HepG2 (cell line): ENCODE data around the gene RABIF. TPM values are rescaled to one million over a fixed set of nuclear protein-coding genes. Genes with fewer than 3 reads are reported as not detected.

Experiments used
- CREM ChIP-seq, 2 experiments: sonication (generic) in 1 of 2; formaldehyde crosslinking in 1 of 2; IDR thresholded peaks; 2 replicates each; pipeline versions ENCODE4 v1.4.0 to v1.6.1; 2016 to 2020; ENCODE audit warnings: antibody characterized with exemption in 1 of 2, mild to moderate bottlenecking in 1 of 2, missing genetic modification reagents in 1 of 2
- ERF ChIP-seq: IDR thresholded peaks from 2 replicates; pipeline ENCODE4 v1.6.1; 2018; ENCODE audit warnings: missing biosample characterization, missing genetic modification reagents
- FOXM1 ChIP-seq: sonication (generic); formaldehyde crosslinking; IDR thresholded peaks from 2 replicates; pipeline ENCODE4 v1.5.0; 2020; ENCODE audit warnings: missing genetic modification reagents
- GPN1 ChIP-seq: sonication (generic); formaldehyde crosslinking; IDR thresholded peaks from 2 replicates; pipeline ENCODE4 v1.5.1; 2020; ENCODE audit warnings: missing genetic modification reagents, borderline replicate concordance
- HMG20A ChIP-seq: IDR thresholded peaks from 2 replicates; pipeline ENCODE4 v1.6.1; 2016; ENCODE audit warnings: borderline replicate concordance
- KLF9 ChIP-seq: IDR thresholded peaks from 2 replicates; pipeline ENCODE4 v1.6.1; 2016; ENCODE audit warnings: low read depth
- MATR3 ChIP-seq: sonication (generic); formaldehyde crosslinking; IDR thresholded peaks from 2 replicates; pipeline ENCODE4 v1.4.0; 2020; ENCODE audit warnings: missing genetic modification reagents
- MZF1 ChIP-seq: sonication (generic); formaldehyde crosslinking; IDR thresholded peaks from 2 replicates; pipeline ENCODE4 v1.8.1; 2023; ENCODE audit warnings: mild to moderate bottlenecking, missing genetic modification reagents, borderline replicate concordance
- POGZ ChIP-seq: sonication (generic); formaldehyde crosslinking; IDR thresholded peaks from 2 replicates; pipeline ENCODE4 v1.4.0; 2020; ENCODE audit warnings: mild to moderate bottlenecking, missing genetic modification reagents
- RARA ChIP-seq: IDR thresholded peaks from 2 replicates; pipeline ENCODE4 v1.6.1; 2016; ENCODE audit warnings: missing genetic modification reagents, missing compliant biosample characterization
- SAP130 ChIP-seq: IDR thresholded peaks from 2 replicates; pipeline ENCODE4 v1.6.1; 2016; ENCODE audit warnings: low read depth
- SIN3B ChIP-seq: fragments of 150-350 bp; IDR thresholded peaks from 2 replicates; pipeline ENCODE4 v1.6.1; 2014; ENCODE audit warnings: low read length
- ZNF546 ChIP-seq: sonication (generic); formaldehyde crosslinking; conservative IDR thresholded peaks from 2 replicates; pipeline ENCODE4 v1.8.1; 2023; ENCODE audit warnings: mild to moderate bottlenecking, missing genetic modification reagents
- ZZZ3 ChIP-seq: sonication (generic); formaldehyde crosslinking; IDR thresholded peaks from 2 replicates; pipeline ENCODE4 v1.4.0; 2020; ENCODE audit warnings: missing genetic modification reagents, mild to moderate bottlenecking, borderline replicate concordance
- polyA plus RNA-seq, 8 experiments: library from polyadenylated mRNA; depleted of rRNA in 3 of 8; stranded (reverse) in 7 of 8; unstranded in 1 of 8; fragments of >200 nt; fragmentation: Illumina TruSeq in 4 of 8; extraction: Trizol in 4 of 8; gene quantifications; 2 replicates each; pipeline versions ENCODE4 v1.2.1 to v1.2.3, GENCODE V29; 2011 to 2016; ENCODE audit warnings: low read depth in 4 of 8, missing spikeins in 1 of 8, mixed read lengths in 1 of 8; ENCODE audit not compliant: insufficient read depth in 1 of 8
- total RNA-seq, 5 experiments: library from RNA; depleted of rRNA; stranded (reverse); fragments of >200 nt; fragmentation: Illumina TruSeq; extraction: Trizol; gene quantifications; 2 replicates each; pipeline ENCODE4 v1.2.3, GENCODE V29; 2016; ENCODE audit warnings: low read depth in 1 of 5
- TF ChIP-seq, protein P1 (sequence below): sonication (generic); formaldehyde crosslinking; IDR thresholded peaks from 2 replicates; pipeline ENCODE4 v1.9.0; 2022; ENCODE audit warnings: low read depth, missing genetic modification reagents
- TF ChIP-seq, protein P2 (sequence below): sonication (generic); formaldehyde crosslinking; IDR thresholded peaks from 2 replicates; pipeline ENCODE4 v1.5.0; 2020; ENCODE audit warnings: mild to moderate bottlenecking, missing genetic modification reagents
- TF ChIP-seq, protein P3 (sequence below): sonication (generic); formaldehyde crosslinking; IDR thresholded peaks from 2 replicates; pipeline ENCODE4 v1.8.0; 2022; ENCODE audit warnings: missing genetic modification reagents, mild to moderate bottlenecking, borderline replicate concordance
- TF ChIP-seq, protein P4 (sequence below): sonication (generic); formaldehyde crosslinking; IDR thresholded peaks from 2 replicates; pipeline ENCODE4 v1.5.0; 2020; ENCODE audit warnings: missing genetic modification reagents
- TF ChIP-seq, protein P5 (sequence below): sonication (generic); formaldehyde crosslinking; IDR thresholded peaks from 2 replicates; pipeline ENCODE4 v1.4.0; 2020; ENCODE audit warnings: missing genetic modification reagents

The RABIF gene
- total and polyA plus RNA-seq, 2 of the 13 experiments (the other 11 are each of a cell fraction or from before 2014, with no cell fraction given), result 7.6 to 8.3 TPM

DNA sequence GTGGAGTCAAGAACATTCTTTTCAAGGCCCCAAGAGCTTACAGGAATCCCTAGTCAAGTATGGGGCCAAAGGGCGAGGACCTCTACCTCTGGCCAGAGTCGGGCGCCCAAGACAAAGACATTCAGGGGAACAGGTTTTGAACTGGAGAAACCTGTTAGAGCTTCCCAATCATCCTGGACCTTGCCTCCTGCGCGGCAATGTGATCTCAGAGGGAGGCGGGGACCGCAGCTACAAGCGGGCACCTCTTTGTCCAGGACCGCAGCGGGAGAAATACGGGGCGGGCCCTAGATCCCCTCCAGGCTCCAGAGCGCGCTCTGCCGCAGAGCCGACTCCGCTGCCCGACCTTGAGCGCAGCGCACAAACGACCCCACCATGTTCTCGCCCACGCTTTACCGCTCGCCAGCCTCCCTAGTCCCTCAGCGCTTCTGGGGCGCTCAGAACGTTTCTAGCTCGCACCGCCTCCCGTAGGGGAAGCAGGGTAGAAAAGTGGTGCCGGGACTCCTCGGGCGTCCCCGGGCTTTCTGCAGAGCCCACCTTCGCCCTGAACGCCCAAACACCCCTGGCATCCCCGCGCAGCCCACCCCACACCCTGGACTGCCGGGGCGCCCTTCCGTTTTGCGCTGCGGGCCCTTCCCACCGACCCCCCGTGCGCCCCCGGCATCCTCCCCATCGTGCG, 28.1 kb downstream of the RABIF start (continued):
- TF ChIP-seq, protein P1, sequence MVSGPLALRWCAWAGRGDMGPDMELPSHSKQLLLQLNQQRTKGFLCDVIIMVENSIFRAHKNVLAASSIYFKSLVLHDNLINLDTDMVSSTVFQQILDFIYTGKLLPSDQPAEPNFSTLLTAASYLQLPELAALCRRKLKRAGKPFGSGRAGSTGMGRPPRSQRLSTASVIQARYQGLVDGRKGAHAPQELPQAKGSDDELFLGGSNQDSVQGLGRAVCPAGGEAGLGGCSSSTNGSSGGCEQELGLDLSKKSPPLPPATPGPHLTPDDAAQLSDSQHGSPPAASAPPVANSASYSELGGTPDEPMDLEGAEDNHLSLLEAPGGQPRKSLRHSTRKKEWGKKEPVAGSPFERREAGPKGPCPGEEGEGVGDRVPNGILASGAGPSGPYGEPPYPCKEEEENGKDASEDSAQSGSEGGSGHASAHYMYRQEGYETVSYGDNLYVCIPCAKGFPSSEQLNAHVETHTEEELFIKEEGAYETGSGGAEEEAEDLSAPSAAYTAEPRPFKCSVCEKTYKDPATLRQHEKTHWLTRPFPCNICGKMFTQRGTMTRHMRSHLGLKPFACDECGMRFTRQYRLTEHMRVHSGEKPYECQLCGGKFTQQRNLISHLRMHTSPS (CRISPR knock-in tag), result peak; percentile 21; the same call in 1 of the 2 replicates
- no peak for TF ChIP-seq ZZZ3
- TF ChIP-seq, protein P2, sequence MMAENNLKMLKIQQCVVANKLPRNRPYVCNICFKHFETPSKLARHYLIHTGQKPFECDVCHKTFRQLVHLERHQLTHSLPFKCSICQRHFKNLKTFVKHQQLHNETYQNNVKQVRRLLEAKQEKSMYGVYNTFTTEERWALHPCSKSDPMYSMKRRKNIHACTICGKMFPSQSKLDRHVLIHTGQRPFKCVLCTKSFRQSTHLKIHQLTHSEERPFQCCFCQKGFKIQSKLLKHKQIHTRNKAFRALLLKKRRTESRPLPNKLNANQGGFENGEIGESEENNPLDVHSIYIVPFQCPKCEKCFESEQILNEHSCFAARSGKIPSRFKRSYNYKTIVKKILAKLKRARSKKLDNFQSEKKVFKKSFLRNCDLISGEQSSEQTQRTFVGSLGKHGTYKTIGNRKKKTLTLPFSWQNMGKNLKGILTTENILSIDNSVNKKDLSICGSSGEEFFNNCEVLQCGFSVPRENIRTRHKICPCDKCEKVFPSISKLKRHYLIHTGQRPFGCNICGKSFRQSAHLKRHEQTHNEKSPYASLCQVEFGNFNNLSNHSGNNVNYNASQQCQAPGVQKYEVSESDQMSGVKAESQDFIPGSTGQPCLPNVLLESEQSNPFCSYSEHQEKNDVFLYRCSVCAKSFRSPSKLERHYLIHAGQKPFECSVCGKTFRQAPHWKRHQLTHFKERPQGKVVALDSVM (CRISPR knock-in tag), result no peak
- peak; percentile 27; the same call in 1 of the 2 replicates for TF ChIP-seq KLF9 (CRISPR knock-in tag)
- TF ChIP-seq MATR3 (CRISPR knock-in tag), result no peak
- TF ChIP-seq GPN1, result 0 out of 2 replicates have a peak, but pooled peaks have one; percentile 61
- TF ChIP-seq FOXM1 (CRISPR knock-in tag), result no peak
- peak; percentile 39; the same call in 1 of the 2 replicates for TF ChIP-seq CREM (IDR thresholded peaks at IDR 0.05)
- TF ChIP-seq CREM (CRISPR knock-in tag; IDR thresholded peaks at IDR 0.05), result no peak
- TF ChIP-seq, protein P3, sequence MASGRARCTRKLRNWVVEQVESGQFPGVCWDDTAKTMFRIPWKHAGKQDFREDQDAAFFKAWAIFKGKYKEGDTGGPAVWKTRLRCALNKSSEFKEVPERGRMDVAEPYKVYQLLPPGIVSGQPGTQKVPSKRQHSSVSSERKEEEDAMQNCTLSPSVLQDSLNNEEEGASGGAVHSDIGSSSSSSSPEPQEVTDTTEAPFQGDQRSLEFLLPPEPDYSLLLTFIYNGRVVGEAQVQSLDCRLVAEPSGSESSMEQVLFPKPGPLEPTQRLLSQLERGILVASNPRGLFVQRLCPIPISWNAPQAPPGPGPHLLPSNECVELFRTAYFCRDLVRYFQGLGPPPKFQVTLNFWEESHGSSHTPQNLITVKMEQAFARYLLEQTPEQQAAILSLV (CRISPR knock-in tag), result 0 out of 2 replicates have a peak, but pooled peaks have one; percentile 68
- TF ChIP-seq SAP130 (CRISPR knock-in tag), result peak; percentile 74
- TF ChIP-seq, protein P4, sequence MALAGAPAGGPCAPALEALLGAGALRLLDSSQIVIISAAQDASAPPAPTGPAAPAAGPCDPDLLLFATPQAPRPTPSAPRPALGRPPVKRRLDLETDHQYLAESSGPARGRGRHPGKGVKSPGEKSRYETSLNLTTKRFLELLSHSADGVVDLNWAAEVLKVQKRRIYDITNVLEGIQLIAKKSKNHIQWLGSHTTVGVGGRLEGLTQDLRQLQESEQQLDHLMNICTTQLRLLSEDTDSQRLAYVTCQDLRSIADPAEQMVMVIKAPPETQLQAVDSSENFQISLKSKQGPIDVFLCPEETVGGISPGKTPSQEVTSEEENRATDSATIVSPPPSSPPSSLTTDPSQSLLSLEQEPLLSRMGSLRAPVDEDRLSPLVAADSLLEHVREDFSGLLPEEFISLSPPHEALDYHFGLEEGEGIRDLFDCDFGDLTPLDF, result peak; percentile 63
- TF ChIP-seq, protein P5, sequence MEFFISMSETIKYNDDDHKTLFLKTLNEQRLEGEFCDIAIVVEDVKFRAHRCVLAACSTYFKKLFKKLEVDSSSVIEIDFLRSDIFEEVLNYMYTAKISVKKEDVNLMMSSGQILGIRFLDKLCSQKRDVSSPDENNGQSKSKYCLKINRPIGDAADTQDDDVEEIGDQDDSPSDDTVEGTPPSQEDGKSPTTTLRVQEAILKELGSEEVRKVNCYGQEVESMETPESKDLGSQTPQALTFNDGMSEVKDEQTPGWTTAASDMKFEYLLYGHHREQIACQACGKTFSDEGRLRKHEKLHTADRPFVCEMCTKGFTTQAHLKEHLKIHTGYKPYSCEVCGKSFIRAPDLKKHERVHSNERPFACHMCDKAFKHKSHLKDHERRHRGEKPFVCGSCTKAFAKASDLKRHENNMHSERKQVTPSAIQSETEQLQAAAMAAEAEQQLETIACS (CRISPR knock-in tag), result peak; percentile 36; the same call in 1 of the 2 replicates
- 0 out of 2 replicates have a peak, but pooled peaks have one; percentile 32 for TF ChIP-seq ERF (CRISPR knock-in tag)
- no peak for TF ChIP-seq ZNF546 (CRISPR knock-in tag)
- TF ChIP-seq SIN3B, result no peak
- 0 out of 2 replicates have a peak, but pooled peaks have one; percentile 65 for TF ChIP-seq MZF1 (CRISPR knock-in tag)
- 0 out of 2 replicates have a peak, but pooled peaks have one; percentile 23 for TF ChIP-seq POGZ
- no peak for TF ChIP-seq RARA (CRISPR knock-in tag)
- no peak for TF ChIP-seq HMG20A (CRISPR knock-in tag)
